Lower leg skin (tissue), 3 donors: ENCODE data around the gene EHD2.

Source experiments
- CTCF ChIP-seq, 3 donors: fragments of 450-650 bp; IDR thresholded peaks; one replicate each; pipeline ENCODE4 v1.5.1; 2016; ENCODE audit warnings: antibody characterized with exemption in 3 of 3, mild to moderate bottlenecking in 3 of 3, moderate library complexity in 2 of 3
- POLR2A ChIP-seq, 2 donors: fragments of 450-650 bp; IDR thresholded peaks; one replicate each; pipeline ENCODE4 v1.6.1; 2016 to 2017; ENCODE audit warnings: antibody characterized with exemption in 2 of 2, mild to moderate bottlenecking in 1 of 2, moderate library complexity in 1 of 2

- TF ChIP-seq POLR2A (IDR thresholded peaks at IDR 0.05), result no peak
- no peak for TF ChIP-seq CTCF (IDR thresholded peaks at IDR 0.05)
Observed at GRCh38 chr19:47704656-47705055, 8.6 kb upstream of the EHD2 start.
